Measurements from ENCODE around the gene ANAPC1.
"Not testable (repeated sequence)": the region's sequence is repeated elsewhere in the genome, so short reads cannot be mapped to it uniquely, and the experiment has no call there.

The ANAPC1 gene

DNA sequence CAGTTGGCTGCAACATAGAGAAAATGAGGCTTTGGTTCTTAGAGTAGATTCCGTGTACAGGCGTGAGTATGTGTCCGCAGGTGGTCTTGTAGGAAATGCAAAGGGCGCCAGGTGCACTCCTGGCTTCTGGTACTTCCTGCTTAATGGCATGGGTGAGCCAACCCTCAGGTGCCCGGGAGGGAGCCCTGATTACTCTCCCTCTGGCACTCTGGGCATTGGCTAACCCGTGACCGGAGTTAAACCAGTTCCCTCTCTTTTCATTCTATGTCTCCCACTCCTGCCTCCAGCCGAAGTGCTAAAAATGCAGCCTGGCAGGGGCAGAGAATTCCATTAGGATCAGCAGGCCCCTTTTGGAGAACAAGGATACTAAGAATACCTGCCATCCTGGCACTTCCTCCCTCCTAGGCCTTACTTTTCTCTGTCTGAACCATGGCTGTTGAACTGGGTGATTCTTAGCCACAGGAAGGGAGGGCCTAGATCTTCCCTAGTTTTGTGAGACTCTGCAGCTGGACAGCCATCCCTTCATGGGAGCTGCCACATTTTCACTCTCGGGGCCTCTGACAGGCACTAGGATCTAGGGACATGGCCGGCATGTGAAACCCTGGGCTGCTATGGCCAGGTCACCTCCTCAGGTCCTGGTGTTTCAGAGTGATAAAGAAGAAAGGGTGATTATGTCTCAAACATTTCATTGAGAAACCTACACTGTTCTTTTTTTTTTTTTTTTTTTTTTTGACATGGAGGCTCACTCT lies 20.9 kb upstream of the ANAPC1 start:
- DNase-seq (ENCODE audit: low read depth, low spot score), result no peak

DNA sequence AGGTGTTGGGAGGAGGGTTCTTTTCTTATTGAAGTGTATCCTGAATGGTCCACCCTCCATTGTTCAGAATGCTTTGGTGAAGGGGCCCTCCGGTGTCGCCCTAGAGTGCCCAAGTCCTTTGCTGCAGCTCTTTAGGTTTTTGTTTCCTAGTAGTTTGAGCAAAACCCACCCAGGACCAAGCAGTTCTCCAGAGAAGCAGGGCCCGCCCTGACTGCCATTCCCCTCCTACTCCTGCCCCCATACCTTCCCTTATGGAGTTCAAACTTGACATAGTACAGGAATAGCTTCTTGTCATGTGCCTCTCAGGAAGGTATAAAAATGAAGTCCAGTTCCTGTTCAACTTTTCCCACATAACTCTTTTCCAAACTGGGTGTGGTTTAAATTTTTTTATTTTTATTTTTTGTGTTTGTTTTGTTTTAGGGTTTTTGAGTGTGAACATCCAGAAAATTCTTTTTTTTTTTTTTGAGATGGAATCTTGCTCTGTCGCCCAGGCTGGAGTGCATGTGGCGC lies 20.0 kb upstream of the ANAPC1 start:
- DNase-seq (ENCODE audit: low read depth, low spot score), result no peak

DNA sequence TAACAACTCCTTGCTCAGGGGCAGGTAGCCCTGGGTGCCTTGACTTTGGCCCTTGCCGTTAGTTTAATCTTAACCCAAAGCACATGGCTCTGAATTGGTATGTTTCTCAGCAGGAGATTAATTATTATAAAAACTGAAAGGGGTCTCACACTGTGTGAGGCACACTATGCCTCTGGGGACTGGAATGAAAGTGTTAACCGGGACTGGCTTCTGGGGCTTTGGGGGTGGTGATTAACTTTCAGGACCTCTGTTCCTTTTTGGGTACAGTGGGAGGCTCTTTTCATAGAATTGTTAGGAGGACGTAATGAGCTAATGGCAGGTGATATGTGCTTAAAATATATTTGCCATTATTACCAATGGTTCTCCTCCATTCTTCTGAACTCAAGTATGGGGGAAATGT lies 19.5 kb upstream of the ANAPC1 start:
- DNase-seq (ENCODE audit: low read depth, low spot score), result no peak

DNA sequence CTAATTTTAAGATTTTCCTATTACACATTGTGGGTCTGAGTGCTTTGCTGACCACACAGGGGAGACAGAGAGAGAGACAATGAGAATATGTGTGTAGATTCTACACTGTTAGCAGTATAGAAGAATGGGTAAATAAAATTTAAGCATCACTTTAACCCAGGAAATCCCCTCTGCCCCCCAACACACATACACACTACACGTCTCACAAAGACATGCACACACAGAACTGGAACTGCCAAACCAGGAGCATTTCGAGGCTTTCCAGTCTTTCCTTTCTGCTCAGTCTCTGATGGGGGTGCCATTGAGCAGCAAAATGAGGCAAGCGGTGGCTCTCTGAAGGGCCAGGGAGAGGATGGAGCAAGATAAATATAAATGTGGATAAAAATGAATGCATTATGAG lies 16.9 kb upstream of the ANAPC1 start:
- no peak for DNase-seq (ENCODE audit: low read depth, low spot score)

DNA sequence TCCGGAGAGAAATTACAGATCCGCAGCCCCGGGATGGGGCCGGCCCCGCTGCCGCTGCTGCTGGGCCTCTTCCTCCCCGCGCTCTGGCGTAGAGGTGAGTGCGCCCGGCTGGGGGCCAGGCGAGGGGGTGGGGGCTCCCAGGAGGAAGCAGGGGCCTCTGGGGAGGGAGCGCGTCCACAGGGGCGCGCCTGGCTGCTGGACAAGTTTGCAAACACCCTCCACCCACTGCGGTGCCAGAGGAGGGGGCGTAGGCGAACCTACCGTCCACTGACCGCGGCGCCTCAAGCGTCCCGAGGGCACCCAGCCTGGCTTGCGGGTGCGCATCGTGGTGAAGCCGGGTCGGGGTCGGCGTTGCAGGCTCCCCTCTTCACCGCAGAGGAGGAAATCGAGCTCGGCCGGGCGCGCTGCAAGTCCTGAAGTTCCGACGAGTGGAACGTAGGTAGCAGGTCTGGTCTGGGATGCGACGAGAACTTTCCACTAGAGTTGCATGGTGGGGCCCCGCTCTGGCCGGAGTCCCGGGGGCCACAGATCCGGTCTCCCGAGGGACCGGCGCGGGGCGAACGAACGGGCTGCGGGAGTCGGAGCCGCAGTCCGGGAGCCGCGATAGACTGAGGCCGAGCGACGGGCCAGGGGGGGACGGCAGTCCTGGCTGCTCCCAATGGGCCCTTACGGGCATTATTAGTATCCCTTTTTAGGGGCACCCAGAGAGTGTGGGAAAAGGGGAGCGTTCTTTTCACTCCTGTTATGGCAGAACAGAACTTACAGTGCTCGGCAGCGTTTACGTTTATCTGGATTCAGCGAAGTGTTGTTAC lies 14.9 kb upstream of the ANAPC1 start:
- DNase-seq (ENCODE audit: low read depth, low spot score), result no peak

DNA sequence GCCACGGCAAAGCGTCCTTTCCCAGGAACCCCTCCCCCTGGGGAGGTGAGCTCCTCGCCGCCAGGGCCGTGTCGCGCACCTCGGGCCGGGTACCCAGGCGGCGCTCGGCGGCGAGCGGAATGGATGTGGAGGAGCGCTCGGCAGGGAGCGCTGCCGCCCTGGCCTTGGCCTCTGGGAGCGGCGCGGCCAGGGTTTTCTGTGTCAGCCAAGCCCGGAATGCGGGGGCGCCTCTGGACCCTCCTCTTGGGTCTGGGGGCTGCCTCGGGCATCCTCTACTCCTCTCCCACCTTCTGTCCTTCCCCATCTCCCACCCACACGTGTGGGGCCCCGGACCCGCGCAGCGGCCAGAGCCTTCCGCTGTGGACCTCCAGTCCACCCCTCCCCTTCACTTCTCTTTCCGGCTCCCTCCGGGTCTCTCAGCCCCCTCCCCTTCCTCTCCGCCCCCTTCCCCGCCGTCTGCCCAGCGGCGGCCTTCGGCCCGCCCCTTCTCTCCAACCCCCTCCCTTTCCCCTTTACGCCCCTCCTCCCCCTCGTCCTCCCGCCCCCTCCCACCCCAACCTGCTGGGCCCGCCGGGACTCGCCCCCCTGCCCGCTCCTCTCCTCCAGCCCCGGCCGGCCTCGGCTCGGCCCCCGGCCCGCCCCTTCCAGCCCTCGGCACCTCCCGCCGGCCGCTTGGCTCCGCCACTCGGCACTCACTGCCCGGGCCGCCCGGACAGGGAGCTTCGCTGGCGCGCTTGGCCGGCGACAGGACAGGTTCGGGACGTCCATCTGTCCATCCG lies 14.1 kb upstream of the ANAPC1 start, which contains the start of gene MERTK:
MERTK (plus strand) TSS at position 684 of the 779 bp plus-strand sequence. CDS start 129 bp downstream, outside the sequence.
- DNase-seq (ENCODE audit: low read depth, low spot score), result no peak

DNA sequence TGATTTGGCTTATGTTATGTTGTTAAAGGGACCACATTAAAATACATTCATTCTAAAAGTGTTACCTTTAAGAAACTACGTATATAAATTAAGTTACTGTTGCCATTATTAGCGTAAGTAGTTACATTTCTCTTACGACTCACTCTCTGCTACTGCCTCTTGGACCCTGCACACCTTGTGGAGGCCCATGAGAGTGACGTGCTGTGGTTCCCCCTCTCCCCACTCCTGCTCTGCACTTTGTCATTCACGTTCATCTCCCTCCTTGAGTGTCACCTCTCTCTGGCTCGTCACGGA lies 13.6 kb upstream of the ANAPC1 start:
- no peak for DNase-seq (ENCODE audit: low read depth, low spot score)

DNA sequence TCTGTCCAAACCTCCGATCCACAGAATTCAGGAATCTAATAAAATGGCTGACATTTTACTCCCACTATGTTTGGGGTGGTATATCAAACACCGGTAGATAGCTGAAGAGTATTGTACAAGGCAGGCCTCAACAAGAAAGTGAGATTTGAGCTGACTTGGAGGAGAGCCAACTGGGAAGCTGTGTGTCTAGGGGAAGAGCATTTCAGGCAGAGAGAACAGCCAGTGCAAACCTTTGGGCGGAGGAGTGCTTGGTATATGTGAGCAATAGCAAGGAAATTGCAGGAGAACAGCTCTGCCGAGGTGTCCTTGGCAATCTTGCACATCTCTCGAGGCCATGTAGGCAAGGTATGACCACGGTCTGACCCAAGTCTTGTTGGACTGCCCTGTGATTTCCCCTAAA lies 12.6 kb upstream of the ANAPC1 start:
- DNase-seq (ENCODE audit: low read depth, low spot score), result no peak

DNA sequence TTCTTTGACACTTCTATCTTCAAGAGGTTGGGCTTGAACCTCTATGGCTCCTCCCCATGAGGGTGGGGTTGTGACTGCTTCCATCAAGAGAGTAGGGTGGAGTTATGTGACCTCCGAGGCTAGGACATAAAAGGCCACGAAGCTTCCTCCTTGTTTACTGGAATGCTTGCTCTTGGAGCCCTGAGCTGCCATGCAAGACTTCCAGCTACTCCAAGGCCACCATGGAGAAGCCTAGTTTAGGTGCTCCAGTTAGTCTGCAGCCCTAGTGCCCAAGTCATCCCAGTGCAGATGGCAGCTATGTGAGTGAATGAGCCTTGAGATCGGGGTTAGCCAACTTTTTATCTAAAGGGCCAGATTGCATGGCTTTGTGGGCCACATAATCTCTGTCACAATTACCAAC lies 12.0 kb upstream of the ANAPC1 start:
- no peak for DNase-seq (ENCODE audit: low read depth, low spot score)

DNA sequence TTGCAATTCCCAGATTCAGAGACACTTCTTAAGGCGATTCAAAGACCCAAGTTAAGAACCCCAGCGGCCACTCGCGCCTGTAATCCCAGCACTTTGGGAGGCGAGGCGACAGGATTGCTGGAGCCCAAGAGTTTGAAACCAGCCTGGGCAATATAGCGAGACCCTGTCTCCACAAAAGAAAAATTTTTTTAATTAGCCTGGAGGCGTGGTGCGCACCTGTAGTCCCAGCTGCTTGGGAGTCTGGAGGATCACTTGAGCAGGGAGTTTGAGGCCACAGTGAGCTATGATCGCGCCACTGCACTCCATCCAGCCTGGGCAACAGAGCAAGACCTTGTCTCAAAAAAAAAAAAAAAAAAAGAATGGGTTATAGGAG lies 585 bp upstream of the ANAPC1 start:
- no peak for DNase-seq (ENCODE audit: low read depth, low spot score)

DNA sequence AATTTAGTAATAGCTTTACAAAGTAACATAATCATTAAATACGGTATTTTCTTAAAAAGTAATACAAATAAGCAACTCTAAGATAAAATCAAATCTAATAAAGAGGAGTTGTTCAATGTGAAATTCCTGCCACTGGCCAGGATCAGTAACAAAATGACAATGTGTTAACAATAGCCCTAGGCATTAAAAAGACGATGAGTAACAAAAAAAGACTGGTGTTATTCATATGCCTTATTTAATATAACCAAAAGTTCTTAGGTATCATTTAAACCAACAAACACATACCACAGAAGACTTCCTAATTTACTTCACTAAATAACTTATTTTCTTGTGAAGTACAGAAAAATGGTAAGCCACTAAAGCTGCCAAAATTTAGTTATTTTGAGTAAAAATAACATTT lies 11.2 kb downstream of the ANAPC1 start:
- not testable (repeated sequence) for DNase-seq (ENCODE audit: low read depth, low spot score)

DNA sequence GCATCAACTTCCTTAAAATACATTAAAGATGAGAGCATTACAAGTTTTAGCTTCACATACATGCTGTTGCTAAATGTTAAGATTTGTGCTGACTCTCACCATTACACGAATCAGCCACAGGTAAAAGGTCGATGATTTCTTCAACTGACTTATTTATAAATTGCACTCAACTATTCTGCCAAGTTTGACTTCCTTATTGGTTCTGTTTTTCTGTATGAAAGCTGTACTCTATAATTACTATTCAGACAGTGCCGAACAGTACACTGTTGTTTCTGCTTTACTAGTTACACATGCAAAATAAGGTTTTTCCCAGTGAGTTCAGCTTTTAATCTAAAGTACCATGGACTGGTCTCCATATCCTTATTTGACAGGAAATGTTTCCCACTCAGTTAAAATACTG lies 18.9 kb downstream of the ANAPC1 start:
- not testable (repeated sequence) for DNase-seq (ENCODE audit: low read depth, low spot score)

DNA sequence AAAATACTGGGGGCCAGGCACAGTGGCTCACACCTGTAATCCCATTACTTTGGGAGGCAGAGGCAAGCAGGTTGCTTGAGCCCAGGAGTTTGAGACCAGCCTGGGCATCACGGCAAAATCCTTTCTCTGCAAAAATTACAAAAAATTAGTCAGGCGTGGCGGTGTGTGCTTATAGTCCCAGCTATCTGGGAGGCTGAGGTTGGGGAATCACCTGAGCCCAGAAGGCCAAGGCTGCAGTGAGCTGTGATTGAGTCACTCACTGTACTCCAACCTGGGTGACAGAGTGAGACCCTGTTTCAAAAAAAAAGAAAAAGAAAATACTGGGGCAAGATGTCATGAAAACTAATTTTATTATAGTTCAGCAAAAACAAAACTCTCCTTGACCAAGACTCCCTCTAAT lies 24.0 kb downstream of the ANAPC1 start:
- DNase-seq (ENCODE audit: low read depth, low spot score), result not testable (repeated sequence)

DNA sequence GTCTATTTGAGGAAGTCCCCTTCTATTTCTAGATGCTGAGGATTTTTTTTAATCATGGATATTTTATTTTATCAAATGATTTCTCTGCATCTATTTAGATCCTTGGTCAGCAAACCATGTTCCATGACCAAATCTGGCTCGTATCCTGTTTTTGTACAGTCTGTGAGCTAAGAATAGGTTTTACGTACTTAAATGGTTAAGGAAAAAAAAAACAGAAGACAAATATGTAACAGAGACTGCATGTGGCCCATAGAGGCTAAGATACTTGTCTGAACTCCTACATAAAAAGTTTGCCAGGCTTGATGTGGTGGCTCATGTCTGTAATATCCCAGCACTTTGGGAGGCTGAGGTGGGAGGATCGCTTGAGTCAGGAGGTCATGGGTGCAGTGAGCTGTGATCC lies 31.4 kb downstream of the ANAPC1 start:
- DNase-seq (ENCODE audit: low read depth, low spot score), result not testable (repeated sequence)

DNA sequence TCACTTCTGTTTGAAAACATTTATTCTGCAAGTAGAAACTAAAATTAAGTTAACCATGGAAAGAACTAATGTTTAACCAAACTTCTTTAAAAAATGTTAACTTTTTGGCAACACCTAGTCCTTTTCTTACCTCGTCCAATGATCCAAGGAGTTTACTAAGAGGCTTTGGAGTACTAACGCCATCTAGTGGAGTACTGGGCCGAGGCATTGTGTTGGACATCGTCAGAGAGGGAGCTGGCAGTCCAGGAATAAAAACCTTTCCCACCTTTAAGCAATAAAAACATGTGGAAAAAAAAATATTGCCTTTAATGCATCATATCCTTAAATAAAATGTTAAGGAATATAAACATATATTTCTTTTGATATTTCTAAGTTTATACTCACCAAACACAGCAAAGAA lies 33.3 kb downstream of the ANAPC1 start:
- DNase-seq (ENCODE audit: low read depth, low spot score), result not testable (repeated sequence)

DNA sequence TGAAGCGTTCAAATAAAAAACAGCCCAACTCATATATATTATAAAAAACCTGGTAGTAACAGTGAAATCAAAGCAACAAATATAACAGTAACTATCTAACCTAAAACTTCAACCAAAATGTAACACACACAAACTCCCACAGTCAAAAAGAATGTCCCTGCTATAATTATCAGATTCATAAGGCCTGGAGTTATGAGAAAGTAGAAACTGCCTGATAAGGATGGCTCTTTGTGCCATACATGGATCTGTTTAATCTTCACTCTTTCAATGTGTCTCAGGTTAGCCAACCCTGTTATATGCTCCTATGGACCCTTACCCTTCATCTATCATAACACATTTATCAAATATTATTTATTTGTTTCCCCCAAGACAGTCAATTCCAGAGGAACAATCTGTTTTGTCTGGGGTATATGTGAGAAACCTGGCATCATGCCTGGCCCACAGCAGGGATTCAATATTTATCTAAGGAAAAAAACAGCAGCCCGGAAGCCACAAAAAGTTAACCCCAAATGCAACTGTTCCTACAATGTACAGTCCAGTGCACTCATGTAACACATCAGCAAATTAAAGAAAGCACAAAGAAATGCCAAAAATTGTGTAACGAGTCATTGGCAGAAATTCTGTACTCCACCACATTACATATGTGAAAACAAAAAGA lies 44.2 kb downstream of the ANAPC1 start:
- DNase-seq (ENCODE audit: low read depth, low spot score), result not testable (repeated sequence)

DNA sequence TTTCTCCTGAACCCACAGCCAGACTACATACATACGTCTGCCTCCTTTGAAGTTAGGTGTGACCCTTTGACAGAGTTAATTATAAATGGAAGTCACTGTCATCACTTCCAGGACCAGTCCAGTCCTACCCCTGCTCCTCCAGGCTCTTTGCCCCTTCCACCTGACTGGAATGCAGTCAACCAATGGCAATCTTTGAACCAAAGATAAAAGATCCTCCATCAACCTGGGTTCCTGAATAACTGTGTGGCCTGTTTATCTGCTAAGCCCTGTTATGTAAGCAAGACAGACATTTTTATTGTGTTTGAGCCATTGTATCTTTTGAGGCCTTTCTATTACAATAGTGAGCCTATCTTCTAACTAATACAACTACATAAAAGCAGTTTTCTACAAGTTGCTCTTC lies 45.0 kb downstream of the ANAPC1 start:
- DNase-seq (ENCODE audit: low read depth, low spot score), result not testable (repeated sequence)

DNA sequence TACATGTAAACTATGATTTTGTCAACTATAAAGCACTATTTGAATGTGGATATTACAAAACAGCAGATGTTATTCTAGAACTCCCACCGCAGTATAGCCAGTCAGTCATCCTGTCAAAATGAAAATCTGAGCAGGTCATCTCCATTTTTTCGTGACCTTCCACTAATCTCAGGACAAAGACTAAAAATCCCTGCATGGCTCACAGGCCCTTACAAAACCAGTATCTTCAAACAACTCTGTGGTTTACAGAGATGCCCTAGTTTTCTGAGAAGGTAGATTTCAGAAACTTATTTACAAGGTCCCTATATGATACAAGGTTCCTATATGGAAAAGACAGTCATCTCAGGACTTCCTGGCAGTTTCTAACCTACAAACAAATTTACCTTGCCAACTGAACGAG lies 49.8 kb downstream of the ANAPC1 start:
- not testable (repeated sequence) for DNase-seq (ENCODE audit: low read depth, low spot score)

DNA sequence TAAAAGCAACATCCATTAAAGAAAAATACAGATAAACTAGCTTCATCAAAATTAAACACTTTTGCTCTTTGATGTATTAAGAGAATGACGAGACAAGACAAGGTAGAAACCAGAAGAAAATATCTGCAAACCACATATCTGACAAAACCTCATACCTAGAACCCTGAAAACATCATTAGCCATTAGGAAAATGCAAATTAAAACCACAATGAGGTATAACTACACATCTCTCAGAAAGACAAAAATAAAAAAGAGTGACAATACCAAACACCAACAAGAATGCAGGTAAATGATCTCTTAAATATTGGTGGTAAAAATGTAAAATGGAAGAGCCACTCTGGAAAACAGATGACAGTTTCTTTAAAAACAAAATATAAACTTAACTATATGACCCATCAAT lies 53.5 kb downstream of the ANAPC1 start:
- DNase-seq (ENCODE audit: low read depth, low spot score), result not testable (repeated sequence)

DNA sequence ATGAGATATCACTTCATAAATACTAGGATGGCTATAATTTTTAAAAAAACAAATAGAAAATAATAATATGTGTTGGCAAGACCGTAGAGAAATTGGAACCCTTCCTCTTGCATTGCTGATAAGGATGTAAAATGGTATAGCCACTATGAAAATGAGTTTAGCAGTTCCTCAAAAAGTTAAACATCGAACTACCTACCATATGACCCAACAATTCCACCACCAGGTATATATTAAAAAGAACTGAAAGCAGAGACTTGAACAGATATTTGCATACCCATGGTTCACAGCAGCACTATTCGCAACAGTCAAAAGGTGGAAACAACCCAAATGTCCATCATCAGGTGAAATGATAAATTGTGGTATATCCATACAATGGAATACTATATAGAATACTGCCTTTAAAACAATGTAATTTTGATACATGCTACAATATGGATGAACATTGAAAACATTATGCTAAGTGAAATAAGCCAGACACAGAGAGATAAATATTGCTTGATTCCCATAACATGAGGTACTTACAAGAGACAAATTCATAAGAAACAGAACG lies 55.7 kb downstream of the ANAPC1 start:
- not testable (repeated sequence) for DNase-seq (ENCODE audit: low read depth, low spot score)

DNA sequence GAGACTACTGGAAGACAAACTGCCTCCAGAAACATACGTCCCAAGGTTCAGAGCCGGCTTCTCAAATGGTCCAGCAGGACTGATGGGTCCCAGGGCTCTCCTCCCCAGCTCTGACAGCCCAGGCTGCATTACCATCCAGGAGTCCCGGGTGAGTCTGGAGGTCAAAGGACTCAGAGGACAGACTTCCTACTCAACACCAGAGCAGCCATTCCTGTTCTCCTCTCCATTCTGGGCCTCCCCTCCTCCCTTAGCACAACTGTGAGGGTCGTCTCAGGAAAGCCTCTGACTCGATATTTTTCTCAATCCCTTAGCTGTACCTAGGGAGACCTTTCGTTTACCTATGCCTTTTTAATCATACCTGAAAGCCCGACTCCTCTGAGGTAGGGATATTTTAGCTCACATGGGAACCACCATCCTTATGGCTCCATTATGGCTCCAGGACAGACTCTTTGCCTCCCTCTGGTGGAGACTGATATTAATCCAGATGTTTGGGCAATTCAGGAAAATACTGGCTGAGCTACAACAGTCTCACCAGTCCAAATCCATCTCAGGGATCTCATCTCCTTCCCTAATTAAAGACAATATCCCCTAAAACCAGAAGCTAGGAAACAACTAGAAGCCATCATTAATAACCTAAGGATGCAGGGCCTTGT lies 70.9 kb downstream of the ANAPC1 start:
- DNase-seq (ENCODE audit: low read depth, low spot score), result not testable (repeated sequence)
